WI38 (cell line): ENCODE measurements around the gene SYT5.

Experiments used
- H3K4me3 ChIP-seq: 2 replicates; pipeline ENCODE4 v1.5.1; 2011; ENCODE audit warnings: low read depth, mild to moderate bottlenecking, control low read depth, low read length
- CTCF ChIP-seq: IDR thresholded peaks from 2 replicates; pipeline ENCODE4 v1.5.1; 2012; ENCODE audit warnings: low read depth, mild to moderate bottlenecking, control low read depth, low read length

The SYT5 gene

DNA sequence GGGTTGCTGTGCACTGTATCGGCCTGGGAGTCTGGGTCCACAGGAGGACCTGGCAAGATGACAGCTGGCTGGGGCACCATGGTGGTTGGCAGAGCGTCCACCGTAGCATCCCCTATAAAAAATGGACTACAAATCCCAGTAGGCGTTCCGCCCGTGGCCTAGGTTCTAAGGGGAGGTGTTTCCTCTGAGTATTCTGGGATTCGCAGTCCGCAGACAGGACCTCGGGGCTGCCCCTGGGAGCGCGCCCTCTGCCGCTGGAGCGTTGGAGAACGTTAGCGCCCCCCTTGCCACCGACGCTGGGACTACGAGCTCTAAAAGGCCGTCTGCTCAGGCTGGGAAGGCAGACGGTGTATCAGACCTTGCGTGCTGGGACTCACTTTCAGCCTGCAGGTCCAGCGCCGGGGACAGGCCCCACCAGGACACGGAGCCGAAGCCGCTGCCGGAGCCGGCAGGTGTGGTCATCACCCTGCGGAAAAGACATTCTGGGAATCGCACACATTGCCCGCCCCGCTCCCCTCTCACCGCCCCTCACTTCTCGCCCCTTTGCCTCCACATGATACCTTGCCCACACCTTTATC, 14.0 kb downstream of the SYT5 start:
- peak; percentile 39; the same call in 1 of the 2 replicates for TF ChIP-seq CTCF
- H3K4me3 ChIP-seq = peak overlapping the region; percentile 61

DNA sequence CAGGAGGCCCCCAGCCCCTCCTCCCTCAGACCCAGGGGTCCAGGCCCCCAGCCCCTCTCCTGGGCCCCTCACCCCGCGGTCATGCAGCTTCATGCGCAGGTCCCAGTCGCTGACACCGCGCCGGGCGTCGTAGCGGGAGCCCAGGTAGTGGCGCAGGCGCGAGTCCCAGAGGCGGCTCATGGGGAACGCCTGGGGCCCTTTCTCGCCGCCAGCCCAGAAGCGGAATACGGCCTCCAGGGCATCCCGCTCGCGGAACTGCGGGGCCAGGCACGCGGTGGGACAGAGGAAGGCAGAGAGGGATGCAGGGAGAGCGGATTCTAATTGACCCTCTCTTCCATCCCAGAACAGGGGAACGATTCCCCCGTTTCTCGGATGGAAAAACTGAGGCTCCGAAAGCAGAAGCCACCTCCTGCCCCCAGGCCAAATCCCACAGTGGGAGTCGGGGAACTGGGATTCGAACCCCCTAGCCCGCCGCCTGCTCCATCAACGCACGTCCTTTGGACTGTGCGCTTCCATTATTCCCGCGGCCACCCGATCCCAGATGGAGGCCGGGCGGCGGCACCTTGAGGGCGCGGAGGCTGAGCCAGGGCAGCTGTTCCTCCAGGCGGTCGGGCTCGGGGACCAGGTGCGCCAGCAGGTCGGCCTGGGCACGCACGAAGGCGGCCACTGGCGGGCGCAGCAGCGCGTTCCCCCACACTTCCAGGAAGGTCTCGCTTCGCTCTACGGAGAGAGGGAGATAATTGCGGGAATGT, 18.3 kb downstream of the SYT5 start:
- no peak overlapping the region for H3K4me3 ChIP-seq

GRCh38 chr19:55160986-55161365, 19.1 kb downstream of the SYT5 start:
- no peak overlapping the region for H3K4me3 ChIP-seq
- no peak for TF ChIP-seq CTCF

More for the DNA sequence above, 18.3 kb downstream of the SYT5 start:
- no peak for TF ChIP-seq CTCF

GRCh38 chr19:55160128-55160985, 19.7 kb downstream of the SYT5 start:
- TF ChIP-seq CTCF = peak; percentile 84
- H3K4me3 ChIP-seq = no peak overlapping the region

- H3K4me3 ChIP-seq = no peak overlapping the region
- no peak for TF ChIP-seq CTCF
Observed at GRCh38 chr19:55158848-55159749, 21.0 kb downstream of the SYT5 start.

DNA sequence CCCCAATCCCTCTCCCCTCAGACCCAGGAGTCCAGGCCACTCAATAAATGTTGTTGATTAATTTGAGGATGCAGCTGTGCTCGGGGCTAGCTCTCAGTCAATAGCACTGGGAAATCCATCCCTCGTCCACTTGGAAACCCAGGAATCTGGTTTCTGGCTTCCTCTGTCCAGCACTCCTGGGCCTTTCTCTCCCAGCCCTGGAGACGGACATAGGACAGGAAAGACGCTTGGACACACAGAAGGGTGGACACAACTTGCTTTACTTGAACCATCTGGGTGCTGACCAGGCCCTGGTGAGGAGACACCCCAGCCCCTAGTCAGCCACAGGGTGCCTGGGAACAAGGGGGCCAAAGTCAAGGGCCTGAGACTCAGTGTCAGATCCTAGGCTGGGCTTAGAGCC, 21.7 kb downstream of the SYT5 start:
- no peak for TF ChIP-seq CTCF
- H3K4me3 ChIP-seq = no peak overlapping the region
